ENCODE measurements around the gene SNTG2.

DNA sequence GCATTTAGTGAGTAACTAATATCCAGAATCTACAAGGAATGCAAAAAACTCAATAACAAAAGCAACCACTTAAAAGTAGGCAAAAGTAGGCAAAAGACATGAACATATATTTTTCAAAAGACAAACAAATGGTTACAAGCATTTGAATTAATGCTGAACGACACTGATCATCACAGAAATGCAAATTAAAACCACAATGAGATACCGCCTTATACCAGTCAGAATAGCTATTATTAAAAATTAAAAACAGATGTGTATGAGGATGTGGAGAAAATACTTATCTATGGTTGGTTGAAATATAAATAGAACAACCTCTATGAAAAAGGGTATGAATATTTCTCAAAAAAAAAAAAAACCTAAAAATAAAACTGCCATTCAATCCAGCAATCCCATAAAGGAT is 51.7 kb downstream of the SNTG2 start:
- TF ChIP-seq CTCF (IDR thresholded peaks at IDR 0.05) (no peak), POLR2A (IDR thresholded peaks at IDR 0.05) (no peak), EP300 (IDR thresholded peaks at IDR 0.05) (no peak)

Data from tibial nerve (tissue), 4 donors.